Measurements from ENCODE around the gene HEBP2.

Gene HEBP2

DNA sequence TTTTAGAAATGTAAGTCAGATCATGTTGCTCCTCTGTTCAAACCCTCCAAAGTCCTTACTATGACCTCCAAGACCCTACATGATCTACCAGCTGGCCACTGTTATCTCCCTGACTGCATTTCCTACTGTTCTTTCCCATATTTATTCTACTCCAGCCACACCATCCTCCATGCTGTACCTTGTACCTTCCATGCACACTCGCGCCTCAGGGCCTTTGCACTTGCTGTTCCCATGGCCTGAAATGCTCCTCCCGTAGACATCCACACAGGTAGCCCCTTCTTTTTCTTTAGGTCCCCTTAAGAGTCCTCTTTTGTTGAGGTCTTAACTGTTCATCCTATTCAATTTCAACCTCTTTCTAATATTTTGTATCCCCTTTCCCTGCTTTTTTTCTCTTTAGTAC lies 47.0 kb downstream of the HEBP2 start:
- DNase-seq (ENCODE audit: low read depth in 2 of 3, low spot score in 2 of 3), result no peak

DNA sequence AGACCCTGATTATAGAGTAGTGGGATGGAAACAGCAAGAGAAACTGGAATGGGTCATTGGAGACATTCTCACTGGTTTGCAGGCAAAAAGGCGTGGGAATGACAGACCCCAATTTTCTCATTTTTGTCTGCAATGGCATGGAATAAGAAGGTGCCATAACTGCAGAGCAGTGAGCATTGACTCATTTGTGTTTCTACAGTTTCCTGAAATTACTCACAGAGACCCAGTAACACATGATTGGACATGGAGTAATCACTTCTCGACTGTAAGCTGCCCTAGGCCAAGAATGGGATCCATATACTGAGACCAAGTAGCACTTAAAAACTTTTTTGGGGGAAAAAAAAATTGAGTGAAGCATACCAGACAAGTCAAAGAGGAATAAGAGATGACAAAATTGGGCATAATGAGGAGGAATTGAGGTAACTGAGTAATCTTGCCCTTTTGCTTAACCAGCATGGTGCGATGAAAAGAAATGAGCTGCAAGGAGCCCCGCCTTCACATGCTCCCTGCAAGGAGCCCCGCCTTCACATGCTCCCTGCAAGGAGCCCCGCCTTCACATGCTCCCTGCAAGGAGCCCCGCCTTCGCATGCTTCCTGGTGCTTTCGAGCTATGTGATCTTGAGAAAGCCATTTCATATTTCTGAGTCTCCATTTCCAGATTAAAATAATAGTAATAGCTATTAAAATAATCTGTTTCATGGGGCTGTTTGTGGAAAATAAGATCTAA lies 51.1 kb downstream of the HEBP2 start:
- no peak for DNase-seq (ENCODE audit: low read depth in 2 of 3, low spot score in 2 of 3)

DNA sequence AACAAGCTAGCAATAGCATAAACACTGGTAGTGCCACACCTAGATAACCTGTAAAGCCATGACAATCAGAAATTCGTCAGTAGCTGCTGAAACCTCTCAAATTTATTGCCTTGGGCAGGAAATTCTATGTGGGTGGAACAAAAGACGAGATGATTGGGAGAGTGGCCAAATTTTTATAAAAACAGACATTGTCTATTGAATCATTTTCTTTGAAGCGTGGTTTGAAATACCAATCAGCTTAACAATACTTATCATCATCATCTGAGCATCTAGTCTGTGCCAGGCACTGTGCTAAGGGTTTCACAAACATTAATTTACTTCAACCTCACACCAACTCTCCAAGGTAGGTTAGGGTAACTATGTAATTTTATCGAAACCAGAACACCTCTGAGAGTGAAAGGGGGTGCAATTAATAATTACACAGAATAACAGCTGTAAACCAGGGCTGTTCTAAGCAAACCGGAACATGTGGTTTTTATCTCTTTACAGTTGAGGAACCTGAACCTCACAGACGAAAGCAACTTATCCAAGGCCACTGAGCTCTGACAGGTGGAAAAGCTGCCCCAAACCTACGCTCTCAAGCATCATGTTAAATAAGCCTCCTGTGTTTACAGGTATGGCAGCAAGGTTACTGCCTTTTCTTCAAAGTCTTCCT lies 51.9 kb downstream of the HEBP2 start:
- DNase-seq (ENCODE audit: low read depth in 2 of 3, low spot score in 2 of 3), result no peak

DNA sequence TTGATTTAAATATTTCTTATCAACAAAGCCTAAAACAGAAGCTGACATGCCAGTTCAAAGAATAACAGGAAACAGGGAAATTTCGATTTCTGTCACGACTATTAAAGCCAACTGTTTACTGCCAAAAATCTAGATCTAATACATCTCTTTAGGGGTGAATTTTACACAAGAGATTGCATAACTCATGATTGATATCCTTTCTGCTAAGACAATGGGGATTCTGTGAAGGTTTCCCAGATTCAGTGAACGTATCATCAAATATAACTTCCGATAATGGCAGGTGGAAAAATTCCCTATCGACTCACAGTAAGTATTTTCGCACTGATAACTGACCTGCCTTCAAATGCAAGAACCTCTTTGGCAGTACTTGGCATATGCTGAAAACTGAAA lies 52.4 kb downstream of the HEBP2 start:
- DNase-seq (ENCODE audit: low read depth in 2 of 3, low spot score in 2 of 3), result no peak

DNA sequence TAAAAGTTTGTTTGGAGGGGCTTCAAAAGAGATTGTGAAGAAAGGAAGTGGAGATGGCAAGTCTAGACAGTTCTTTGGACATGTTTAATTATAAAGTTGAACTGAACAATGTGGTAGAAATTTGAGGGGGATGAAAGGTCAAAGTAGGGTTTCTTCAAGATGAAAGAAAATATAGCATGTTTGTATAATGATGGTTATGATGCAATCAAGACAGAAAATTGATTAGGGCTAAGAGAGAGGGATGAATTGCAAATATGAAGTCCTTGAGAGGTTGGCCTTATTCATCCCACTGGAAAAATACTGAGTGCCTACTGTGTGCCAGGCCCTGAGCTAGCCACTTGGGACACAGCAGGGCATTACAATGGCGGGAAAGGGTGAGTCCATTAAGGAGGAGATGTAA lies 57.6 kb downstream of the HEBP2 start:
- DNase-seq (ENCODE audit: low read depth in 2 of 3, low spot score in 2 of 3), result no peak

DNA sequence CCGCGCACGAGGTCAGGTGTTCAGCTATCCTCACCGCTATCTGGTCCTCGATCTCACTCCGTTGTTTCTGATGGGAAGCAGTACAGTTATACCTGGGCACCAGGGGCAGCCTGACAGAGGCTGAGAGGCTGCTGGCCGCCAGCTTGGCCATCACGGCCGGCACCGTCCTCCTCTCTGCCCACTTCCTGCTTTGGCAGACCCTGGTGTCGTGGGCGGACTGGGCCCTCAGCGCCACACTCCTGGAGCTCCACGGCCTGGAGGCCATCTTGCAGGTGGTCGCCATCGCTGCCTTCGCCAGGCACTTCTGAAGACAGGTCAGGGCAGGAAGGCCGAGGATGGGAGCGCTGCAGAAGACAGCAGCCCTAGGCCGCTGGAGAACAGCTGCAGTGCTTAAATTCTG lies 60.1 kb downstream of the HEBP2 start:
- DNase-seq (ENCODE audit: low read depth in 2 of 3, low spot score in 2 of 3), result no peak

DNA sequence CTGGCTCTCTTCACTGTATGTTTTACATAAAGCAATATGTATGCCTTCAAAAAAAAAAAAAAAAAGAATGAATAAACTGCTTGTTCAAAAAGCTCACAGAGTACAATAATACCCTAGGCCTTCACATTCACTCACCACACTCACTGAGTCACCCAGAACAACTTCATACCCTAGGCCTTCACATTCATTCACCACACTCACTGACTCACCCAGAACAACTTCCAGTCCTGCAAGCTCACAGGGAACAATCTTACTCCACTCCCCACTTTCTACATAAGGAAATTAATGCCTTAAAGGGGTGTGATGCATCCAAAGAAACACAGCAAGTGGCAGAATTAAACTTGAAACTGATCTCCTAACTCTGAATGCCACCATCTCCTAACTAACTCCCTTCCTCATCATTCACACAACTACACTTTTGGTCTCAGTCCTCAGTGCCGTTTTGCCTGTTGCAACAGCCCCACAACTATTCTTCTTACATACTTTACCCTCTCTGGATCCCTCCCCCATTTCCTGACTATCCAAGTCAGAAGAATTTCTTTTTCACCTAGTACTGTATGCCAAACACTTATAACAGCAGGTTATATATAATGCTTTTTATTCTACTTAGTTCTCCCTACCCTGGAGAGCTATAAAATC lies 61.1 kb downstream of the HEBP2 start:
- DNase-seq (ENCODE audit: low read depth in 2 of 3, low spot score in 2 of 3), result no peak

DNA sequence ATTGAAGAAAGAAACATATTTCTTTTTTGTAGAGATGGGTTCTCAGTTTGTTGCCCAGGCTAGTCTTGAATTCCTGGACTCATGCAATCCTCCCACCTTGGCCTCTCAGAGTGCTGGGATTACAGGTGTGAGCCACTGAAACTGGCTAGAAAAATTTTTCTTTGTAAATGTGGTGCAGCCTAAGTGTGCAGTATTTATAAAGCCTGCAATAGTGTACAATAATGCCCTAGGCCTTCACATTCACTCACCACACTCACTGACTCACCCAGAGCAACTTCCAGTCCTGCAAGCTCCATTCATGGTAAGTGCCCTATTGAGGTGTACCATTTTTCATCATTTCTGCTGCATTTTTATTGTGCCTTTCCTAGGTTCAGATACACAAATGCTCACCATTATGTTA lies 63.9 kb downstream of the HEBP2 start:
- DNase-seq (ENCODE audit: low read depth in 2 of 3, low spot score in 2 of 3), result no peak

DNA sequence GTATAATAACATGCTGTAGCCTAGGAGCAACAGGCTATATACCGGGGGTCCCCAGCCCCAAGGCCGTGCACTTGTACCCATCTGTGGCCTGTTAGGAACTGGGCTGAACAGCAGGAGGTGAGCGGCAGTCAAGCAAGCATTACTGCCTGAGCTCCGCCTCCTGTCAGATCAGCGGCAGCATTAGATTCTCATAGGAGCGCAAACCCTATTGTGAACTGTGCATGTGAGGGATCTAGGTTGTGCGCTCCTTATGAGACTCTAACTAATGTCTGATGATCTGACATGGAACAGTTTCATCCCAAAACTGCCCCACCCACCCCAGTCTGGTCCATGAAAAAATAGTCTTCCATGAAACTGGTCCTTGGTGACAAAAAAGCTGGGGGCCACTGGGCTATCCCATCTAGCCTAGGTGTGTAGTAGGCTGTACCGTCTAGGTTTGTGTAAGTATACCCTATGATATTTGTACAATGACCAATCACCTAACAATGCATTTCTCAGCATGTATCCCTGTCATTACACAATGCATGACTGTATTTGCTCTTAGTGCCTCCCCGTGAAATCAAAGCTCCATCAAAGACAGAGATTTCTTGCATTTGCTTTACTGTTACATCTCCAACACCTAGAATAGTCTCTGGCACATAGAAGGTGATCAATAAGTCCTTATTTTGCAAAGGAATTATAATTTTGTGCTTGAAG lies 64.4 kb downstream of the HEBP2 start:
- DNase-seq (ENCODE audit: low read depth in 2 of 3, low spot score in 2 of 3), result no peak

All from activated CD8-positive, alpha-beta memory T cell treated with anti-CD3 and anti-CD28 coated beads for 48 hours (primary cell).